Subcutaneous abdominal adipose tissue (tissue), 5 donors: Measurements from ENCODE around the gene SORCS2.

Experiments
- H3K27ac ChIP-seq: one replicate; pipeline ENCODE4 v1.7.0; 2013; ENCODE audit warnings: low read depth, mild to moderate bottlenecking, inconsistent platforms, low read length, moderate library complexity
- H3K27me3 ChIP-seq, 5 donors: one replicate each; pipeline ENCODE4 v1.7.0; 2013; ENCODE audit warnings: low read length in 5 of 5, inconsistent platforms in 1 of 5; ENCODE audit not compliant: control insufficient read depth in 5 of 5, insufficient read depth in 4 of 5
- H3K36me3 ChIP-seq, 5 donors: one replicate each; pipeline ENCODE4 v1.7.0; 2013; ENCODE audit warnings: low read length in 5 of 5; ENCODE audit not compliant: control insufficient read depth in 5 of 5, insufficient read depth in 5 of 5
- H3K4me1 ChIP-seq, 5 donors: one replicate each; pipeline ENCODE4 v1.7.0; 2013; ENCODE audit warnings: low read length in 5 of 5, mild to moderate bottlenecking in 3 of 5, moderate library complexity in 1 of 5; ENCODE audit not compliant: control insufficient read depth in 5 of 5, insufficient read depth in 5 of 5
- H3K4me3 ChIP-seq, 5 donors: one replicate each; pipeline ENCODE4 v1.7.0; 2013; ENCODE audit warnings: low read length in 5 of 5, low read depth in 1 of 5
- H3K9ac ChIP-seq, 5 donors: one replicate each; pipeline ENCODE4 v1.7.0; 2013; ENCODE audit warnings: low read length in 5 of 5, mild to moderate bottlenecking in 4 of 5, moderate library complexity in 3 of 5
- H3K9me3 ChIP-seq, 5 donors: one replicate each; pipeline ENCODE4 v1.7.0; 2013; ENCODE audit warnings: low read length in 5 of 5; ENCODE audit not compliant: control insufficient read depth in 5 of 5
- donor health status: healthy.
- donor health status: healthy.
- donor health status: healthy.
- donor health status: healthy.
- donor health status: healthy.

The SORCS2 gene

GRCh38 chr4:7370038-7370437 lies 177.7 kb downstream of the SORCS2 start:
- Histone ChIP-seq H3K27ac (no peak overlapping the region), H3K9me3 (no peaks in the 10 kb centered on the region), H3K4me3 (no peak overlapping the region), H3K9ac (no peak overlapping the region), H3K27me3 (peaks cover 9 to 30% (median 22%) of the 10 kb centered on the region in 5 donors), H3K36me3 (no peaks in the 10 kb centered on the region), H3K4me1 (peaks cover 0 to 15% (median 15%) of the 10 kb centered on the region in 5 donors)

GRCh38 chr4:7371210-7371941 lies 179.0 kb downstream of the SORCS2 start:
- H3K4me3 ChIP-seq, result no peak overlapping the region
- H3K4me1 ChIP-seq, result peaks cover 0 to 8% (median 5%) of the 10 kb centered on the region in 5 donors
- H3K36me3 ChIP-seq, result no peaks in the 10 kb centered on the region
- H3K27ac ChIP-seq, result no peak overlapping the region
- peaks cover 9 to 22% (median 14%) of the 10 kb centered on the region in 5 donors for H3K27me3 ChIP-seq
- no peak overlapping the region for H3K9ac ChIP-seq
- no peaks in the 10 kb centered on the region for H3K9me3 ChIP-seq

GRCh38 chr4:7372673-7373072 lies 180.3 kb downstream of the SORCS2 start:
- H3K9me3 ChIP-seq, result no peaks in the 10 kb centered on the region
- no peaks in the 10 kb centered on the region for H3K36me3 ChIP-seq
- no peak overlapping the region for H3K27ac ChIP-seq
- H3K4me1 ChIP-seq, result peaks cover 0 to 8% (median 5%) of the 10 kb centered on the region in 5 donors
- no peak overlapping the region for H3K4me3 ChIP-seq
- H3K27me3 ChIP-seq, result peaks cover under 1 to 12% (median 5%) of the 10 kb centered on the region in 5 donors
- no peak overlapping the region for H3K9ac ChIP-seq

GRCh38 chr4:7374571-7374970 lies 182.2 kb downstream of the SORCS2 start:
- no peak overlapping the region for H3K27ac ChIP-seq
- no peaks in the 10 kb centered on the region for H3K36me3 ChIP-seq
- H3K4me3 ChIP-seq, result no peak overlapping the region
- peaks cover 0 to 4% (median 0%) of the 10 kb centered on the region in 5 donors for H3K9me3 ChIP-seq
- no peak overlapping the region for H3K9ac ChIP-seq
- H3K4me1 ChIP-seq, result peaks cover 0 to 3% (median 0%) of the 10 kb centered on the region in 5 donors
- peaks cover 0 to 14% (median 3%) of the 10 kb centered on the region in 5 donors for H3K27me3 ChIP-seq

- Histone ChIP-seq H3K27ac (no peak overlapping the region), H3K4me1 (peaks cover 0 to 3% (median 0%) of the 10 kb centered on the region in 5 donors), H3K4me3 (no peak overlapping the region), H3K9ac (peak overlapping the region in 1 of 5 donors; percentile 56), H3K9me3 (peaks cover 0 to 4% (median 0%) of the 10 kb centered on the region in 5 donors), H3K27me3 (peaks cover 0 to 19% (median 6%) of the 10 kb centered on the region in 5 donors), H3K36me3 (no peaks in the 10 kb centered on the region)
Observed at GRCh38 chr4:7375427-7375826, 183.1 kb downstream of the SORCS2 start.

- H3K4me3 ChIP-seq, result no peak overlapping the region
- no peak overlapping the region for H3K27ac ChIP-seq
- H3K27me3 ChIP-seq, result peaks cover 0 to 21% (median 8%) of the 10 kb centered on the region in 5 donors
- no peak overlapping the region for H3K9ac ChIP-seq
- peaks cover 0 to 3% (median 0%) of the 10 kb centered on the region in 5 donors for H3K4me1 ChIP-seq
- H3K9me3 ChIP-seq, result peaks cover 0 to 4% (median 0%) of the 10 kb centered on the region in 5 donors
- H3K36me3 ChIP-seq, result no peaks in the 10 kb centered on the region
Observed at GRCh38 chr4:7377223-7377865, 185.0 kb downstream of the SORCS2 start.

GRCh38 chr4:7379186-7379585 lies 186.8 kb downstream of the SORCS2 start:
- H3K4me3 ChIP-seq, result no peak overlapping the region
- H3K36me3 ChIP-seq, result no peaks in the 10 kb centered on the region
- H3K9ac ChIP-seq, result no peak overlapping the region
- no peak overlapping the region for H3K27ac ChIP-seq
- peaks cover 0 to 4% (median 0%) of the 10 kb centered on the region in 5 donors for H3K9me3 ChIP-seq
- H3K4me1 ChIP-seq, result peaks cover 0 to 3% (median 0%) of the 10 kb centered on the region in 5 donors
- H3K27me3 ChIP-seq, result peaks cover 0 to 21% (median 8%) of the 10 kb centered on the region in 5 donors

GRCh38 chr4:7379719-7380118 lies 187.4 kb downstream of the SORCS2 start:
- H3K36me3 ChIP-seq, result no peaks in the 10 kb centered on the region
- peaks cover 0 to 3% (median 0%) of the 10 kb centered on the region in 5 donors for H3K4me1 ChIP-seq
- no peak overlapping the region for H3K9ac ChIP-seq
- peaks cover 0 to 17% (median 8%) of the 10 kb centered on the region in 5 donors for H3K27me3 ChIP-seq
- peaks cover 0 to 4% (median 0%) of the 10 kb centered on the region in 5 donors for H3K9me3 ChIP-seq
- H3K27ac ChIP-seq, result no peak overlapping the region
- H3K4me3 ChIP-seq, result no peak overlapping the region

- no peaks in the 10 kb centered on the region for H3K36me3 ChIP-seq
- peaks cover 0 to 4% (median 0%) of the 10 kb centered on the region in 5 donors for H3K9me3 ChIP-seq
- H3K9ac ChIP-seq, result no peak overlapping the region
- H3K27me3 ChIP-seq, result peaks cover 0 to 17% (median 8%) of the 10 kb centered on the region in 5 donors
- no peak overlapping the region for H3K27ac ChIP-seq
- no peaks in the 10 kb centered on the region for H3K4me1 ChIP-seq
- no peak overlapping the region for H3K4me3 ChIP-seq
Observed at GRCh38 chr4:7381221-7381889, 189.0 kb downstream of the SORCS2 start.
